H1 (cell line): Measurements from ENCODE around the gene PRKCA. TPM values are rescaled to one million over a fixed set of nuclear protein-coding genes. Genes with fewer than 3 reads are reported as not detected.

ENCODE experiments used
- CEBPB ChIP-seq: IDR thresholded peaks from 2 replicates; pipeline ENCODE4 v1.6.1; 2012; ENCODE audit warnings: low read depth, low read length
- CHD2 ChIP-seq: IDR thresholded peaks from 2 replicates; pipeline ENCODE4 v1.6.1; 2012; ENCODE audit warnings: low read length, improper control_type of control experiment
- FOSL1 ChIP-seq: IDR thresholded peaks from 2 replicates; pipeline ENCODE4 v1.6.1; 2011; ENCODE audit warnings: mild to moderate bottlenecking, low read depth, low read length, moderate library complexity; ENCODE audit not compliant: insufficient read depth
- JUND ChIP-seq: IDR thresholded peaks from 2 replicates; pipeline ENCODE4 v1.6.1; 2011; ENCODE audit warnings: mild to moderate bottlenecking, improper control_type of control experiment, low read length
- KDM4A ChIP-seq: IDR thresholded peaks from one replicate; pipeline ENCODE4 v1.7.1; 2012; ENCODE audit warnings: low read depth, mild to moderate bottlenecking, moderate library complexity, low read length, inconsistent platforms; ENCODE audit not compliant: severe bottlenecking
- SP4 ChIP-seq: IDR thresholded peaks from 2 replicates; pipeline ENCODE4 v1.6.1; 2012; ENCODE audit warnings: low read length, inconsistent platforms
- polyA plus RNA-seq, 7 experiments: library from polyadenylated mRNA; depleted of rRNA in 3 of 7; stranded (reverse) in 5 of 7; unstranded in 2 of 7; fragments of >200 nt in 5 of 7; fragments of 200-250 nt in 2 of 7; gene quantifications; 1 replicate in 5 of 7; 2 replicates in 1 of 7; 4 replicates in 1 of 7; pipeline versions ENCODE4 v1.2.1 to v1.2.3, GENCODE V29; 2011 to 2013; ENCODE audit warnings: missing spikeins in 2 of 7, mixed read lengths in 2 of 7
- total RNA-seq: library from RNA; stranded (reverse); fragmentation: NEBNext Ultra II Directional; extraction: Animal tissue kit (Norgen Biotek cat#: 25700); gene quantifications from 2 replicates; pipeline ENCODE4 v1.2.1, GENCODE V29; 2021

The PRKCA gene
- total and polyA plus RNA-seq, 2 of the 8 experiments (the other 6 are each of a cell fraction or from before 2014, with no cell fraction given): 5.8 to 17.8 TPM

DNA sequence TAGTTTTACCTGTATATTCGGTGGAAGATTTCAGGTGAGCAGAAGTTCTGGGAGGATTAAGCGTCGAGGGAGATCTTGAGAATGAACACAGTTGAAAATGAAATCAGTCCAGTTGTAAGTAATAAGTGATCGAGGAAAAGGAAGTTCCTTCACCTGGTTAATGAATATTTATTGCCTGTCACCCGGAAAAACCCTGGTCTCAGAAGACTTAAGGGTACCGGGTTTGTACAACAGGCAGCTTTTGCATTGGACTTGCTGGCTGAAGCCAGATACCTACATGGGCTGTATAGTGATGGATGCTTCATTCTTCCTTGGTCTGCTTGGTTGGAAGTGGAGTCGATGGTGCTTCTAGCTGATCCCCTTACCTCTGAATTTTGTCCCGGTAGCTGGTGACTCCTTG is 72.7 kb downstream of the PRKCA start (continued):
- TF ChIP-seq CEBPB (no peak), JUND (no peak), FOSL1 (no peak), CHD2 (no peak), SP4 (no peak), KDM4A (no peak)
